IMR-90 (cell line): ENCODE measurements around the gene FAM174C. TPM values are rescaled to one million over a fixed set of nuclear protein-coding genes. Genes with fewer than 3 reads are reported as not detected.

ENCODE experiments used
- ATAC-seq: fragments of 200-7000 bp; cut with Tn5 transposase; 2 replicates; pipeline ENCODE4 v1.9.1; 2020; ENCODE audit warnings: low read depth, mild to moderate bottlenecking, moderate library complexity
- BruUV-seq: library from RNA; stranded (reverse); fragments of 400-500 nt; replicated peaks from 2 replicates; lab custom pipeline; 2021; lab: Mats Ljungman, UMichigan
- CTCF ChIA-PET: fragments of 300-600 bp; formaldehyde crosslinking; extraction: SDS; loops from one replicate; lab custom pipeline; 2021; ENCODE audit warnings: antibody characterized with exemption; lab: Yijun Ruan, JAX
- POLR2A ChIA-PET: fragments of 300-600 bp; sonication (Branson Sonifier 250); formaldehyde crosslinking; loops from one replicate; lab custom pipeline; 2022; ENCODE audit warnings: antibody characterized with exemption; ENCODE audit not compliant: unreplicated experiment; lab: Charles Lee
- DNase-seq: peaks from one replicate; pipeline ENCODE4 v3.0.0; 2013
- H2AFZ ChIP-seq: replicated peaks from 2 replicates; pipeline ENCODE3; 2013; ENCODE audit warnings: low read length, mild to moderate bottlenecking; ENCODE audit not compliant: poor library complexity
- H2AK5ac ChIP-seq: 2 replicates; pipeline ENCODE4 v1.6.1; 2013; ENCODE audit warnings: low read depth, low read length, inconsistent platforms
- H2AK9ac ChIP-seq: replicated peaks from 2 replicates; pipeline ENCODE3; 2013; ENCODE audit warnings: mild to moderate bottlenecking, low read depth, low read length, moderate library complexity; ENCODE audit not compliant: poor library complexity
- H2BK120ac ChIP-seq: 2 replicates; pipeline ENCODE4 v1.6.1; 2013; ENCODE audit warnings: low read depth, low read length, inconsistent platforms
- H2BK15ac ChIP-seq: 3 replicates; pipeline ENCODE4 v1.6.1; 2013; ENCODE audit warnings: low read depth, low read length, inconsistent platforms
- H2BK20ac ChIP-seq: 2 replicates; pipeline ENCODE4 v1.6.1; 2013; ENCODE audit warnings: low read depth, mild to moderate bottlenecking, inconsistent platforms, low read length, moderate library complexity
- H2BK5ac ChIP-seq: 2 replicates; pipeline ENCODE4 v1.6.1; 2013; ENCODE audit warnings: mild to moderate bottlenecking, low read depth, low read length, inconsistent platforms; ENCODE audit not compliant: poor library complexity, severe bottlenecking
- H3K14ac ChIP-seq: replicated peaks from 2 replicates; pipeline ENCODE4 v1.6.1; 2013; ENCODE audit warnings: low read depth, low read length, inconsistent platforms
- H3K18ac ChIP-seq: 2 replicates; pipeline ENCODE4 v1.6.1; 2013; ENCODE audit warnings: low read depth, low read length, control low read depth
- H3K23ac ChIP-seq: 2 replicates; pipeline ENCODE4 v1.6.1; 2013; ENCODE audit warnings: low read depth, low read length, inconsistent platforms
- H3K27ac ChIP-seq: 2 replicates; pipeline ENCODE4 v1.5.1; 2013; ENCODE audit warnings: mild to moderate bottlenecking, control low read depth, low read length; ENCODE audit not compliant: insufficient read depth
- H3K27me3 ChIP-seq: 2 replicates; pipeline ENCODE4 v1.6.1; 2013; ENCODE audit warnings: low read length; ENCODE audit not compliant: control insufficient read depth, insufficient read depth
- H3K36me3 ChIP-seq: 2 replicates; pipeline ENCODE4 v1.6.1; 2013; ENCODE audit warnings: low read length, mixed read lengths; ENCODE audit not compliant: control insufficient read depth, insufficient read depth
- H3K4ac ChIP-seq: 2 replicates; pipeline ENCODE4 v1.6.1; 2013; ENCODE audit warnings: low read depth, low read length, inconsistent platforms
- H3K4me1 ChIP-seq: 2 replicates; pipeline ENCODE4 v1.6.1; 2013; ENCODE audit warnings: low read length, mixed read lengths; ENCODE audit not compliant: control insufficient read depth, insufficient read depth
- H3K4me2 ChIP-seq: 2 replicates; pipeline ENCODE4 v1.6.1; 2013; ENCODE audit warnings: low read depth, mild to moderate bottlenecking, control low read depth, low read length, moderate library complexity
- H3K4me3 ChIP-seq: 2 replicates; pipeline ENCODE4 v1.5.1; 2013; ENCODE audit warnings: low read depth, mild to moderate bottlenecking, control low read depth, low read length, moderate library complexity; ENCODE audit not compliant: insufficient read depth
- H3K56ac ChIP-seq: 2 replicates; pipeline ENCODE4 v1.6.1; 2013; ENCODE audit warnings: low read length, inconsistent platforms; ENCODE audit not compliant: insufficient read depth; ENCODE audit errors: extremely low read depth
- H3K79me1 ChIP-seq, 2 experiments: 2 replicates each; pipeline ENCODE4 v1.6.1; 2013; ENCODE audit warnings: low read length in 2 of 2, inconsistent platforms in 1 of 2, low read depth in 1 of 2
- H3K9ac ChIP-seq: 2 replicates; pipeline ENCODE4 v1.6.1; 2013; ENCODE audit warnings: low read depth, low read length, control low read depth
- H3K9me1 ChIP-seq: 2 replicates; pipeline ENCODE4 v1.6.1; 2013; ENCODE audit warnings: low read length, inconsistent platforms; ENCODE audit not compliant: insufficient read depth
- H3K9me3 ChIP-seq: 2 replicates; pipeline ENCODE4 v1.6.1; 2013; ENCODE audit warnings: low read length; ENCODE audit not compliant: control insufficient read depth, insufficient read depth
- H4K20me1 ChIP-seq: 2 replicates; pipeline ENCODE4 v1.6.1; 2013; ENCODE audit warnings: low read length, inconsistent platforms; ENCODE audit not compliant: insufficient read depth
- H4K5ac ChIP-seq: 2 replicates; pipeline ENCODE4 v1.6.1; 2013; ENCODE audit warnings: mild to moderate bottlenecking, low read depth, low read length, control low read depth
- H4K8ac ChIP-seq, 2 experiments: 2 replicates each; pipeline ENCODE4 v1.6.1; 2013; ENCODE audit warnings: low read depth in 2 of 2, low read length in 2 of 2, control low read depth in 1 of 2, inconsistent platforms in 1 of 2
- H4K91ac ChIP-seq: 2 replicates; pipeline ENCODE4 v1.6.1; 2013; ENCODE audit warnings: low read depth, low read length, inconsistent platforms; ENCODE audit not compliant: insufficient read depth
- MAFK ChIP-seq: IDR thresholded peaks from 2 replicates; pipeline ENCODE4 v1.6.1; 2012; ENCODE audit warnings: low read depth, low read length, improper control_type of control experiment
- POLR2A ChIP-seq: IDR thresholded peaks from 2 replicates; pipeline ENCODE4 v1.6.1; 2012; ENCODE audit warnings: mild to moderate bottlenecking, low read depth, low read length
- RFX5 ChIP-seq: IDR thresholded peaks from 2 replicates; pipeline ENCODE4 v1.8.0; 2012; ENCODE audit warnings: low read depth, mild to moderate bottlenecking, low read length, moderate library complexity
- WGBS, 2 experiments: methylation state at CpG; one replicate each; pipeline versions ENCODE4 v1.1.5 to v1.1.7; 2013; ENCODE audit warnings: missing lambda C conversion rate in 2 of 2; ENCODE audit not compliant: insufficient read length in 1 of 2; ENCODE audit errors: extremely low coverage in 2 of 2; 5-methylcytosine and 5-hydroxymethylcytosine counted together
- dilution Hi-C: fragments of 300-500 bp; cut with HindIII; formaldehyde crosslinking; loops from one replicate; pipeline ENCODE4 v1.14.3; 2018; ENCODE audit warnings: low sequenced_read_pairs; ENCODE audit not compliant: unreplicated experiment
- in situ Hi-C: fragments of 300-500 bp; cut with MboI; formaldehyde crosslinking; loops from 3 replicates; pipeline ENCODE4 v1.14.3; 2019; ENCODE audit warnings: low sequenced_read_pairs, inconsistent platforms, mixed read lengths
- intact Hi-C: fragments of 100-400 bp; cut with micrococcal nuclease; formaldehyde crosslinking; loops from 2 replicates; pipeline ENCODE4 v1.10.0; 2022
- polyA plus RNA-seq, 3 experiments: library from polyadenylated mRNA; depleted of rRNA; stranded (reverse); fragments of >200 nt; gene quantifications; 2 replicates each; pipeline ENCODE4 v1.2.3, GENCODE V29; 2012; ENCODE audit warnings: low replicate concordance in 1 of 3
- total RNA-seq: library from RNA; depleted of rRNA; stranded (reverse); fragments of >200 nt; gene quantifications from 2 replicates; pipeline ENCODE4 v1.2.3, GENCODE V29; 2012

Gene FAM174C
- total and polyA plus RNA-seq, 2 of the 4 experiments (the other 2 are of a cell fraction), result 7.5 to 61.8 TPM

DNA sequence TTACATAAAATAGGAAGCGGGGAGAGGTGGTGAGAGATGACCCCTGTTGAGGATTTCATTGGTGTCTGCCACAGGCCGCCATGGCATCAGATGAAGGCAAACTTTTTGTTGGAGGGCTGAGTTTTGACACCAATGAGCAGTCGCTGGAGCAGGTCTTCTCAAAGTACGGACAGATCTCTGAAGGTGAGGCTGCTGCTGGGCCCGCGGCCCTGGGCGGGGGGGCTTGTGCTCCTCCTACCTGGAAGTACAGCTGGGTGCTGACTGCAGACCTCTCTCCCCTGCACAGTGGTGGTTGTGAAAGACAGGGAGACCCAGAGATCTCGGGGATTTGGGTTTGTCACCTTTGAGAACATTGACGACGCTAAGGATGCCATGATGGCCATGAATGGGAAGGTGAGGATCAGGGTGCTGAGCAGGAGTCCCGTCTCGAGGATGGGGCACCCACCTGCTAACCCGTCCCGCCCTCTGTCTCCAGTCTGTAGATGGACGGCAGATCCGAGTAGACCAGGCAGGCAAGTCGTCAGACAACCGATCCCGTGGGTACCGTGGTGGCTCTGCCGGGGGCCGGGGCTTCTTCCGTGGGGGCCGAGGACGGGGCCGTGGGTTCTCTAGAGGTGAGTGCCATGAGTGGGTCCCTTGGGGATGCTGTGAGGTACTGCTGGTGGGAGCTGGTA, 4.3 kb upstream of the FAM174C start:
- Histone ChIP-seq H2BK120ac (no peak overlapping the region), H2AK9ac (peak overlapping the region; percentile 47), H2BK15ac (no peak overlapping the region), H2AFZ (no peak overlapping the region), H4K20me1 (peaks cover 75% of the 10 kb centered on the region), H2AK5ac (peak overlapping the region; percentile 13; the same call in 1 of the 2 replicates), H2BK20ac (no peak overlapping the region), H3K9me3 (no peaks in the 10 kb centered on the region), H3K4ac (peak overlapping the region; percentile 99; the same call in 1 of the 2 replicates), H3K9ac (peak overlapping the region; percentile 80), H2BK5ac (no peak overlapping the region), H3K79me1 (peaks cover 16 to 61% of the 10 kb centered on the region in 2 experiments; a peak in 3 of 4 replicates), H3K4me3 (no peak overlapping the region), H3K27ac (peak overlapping the region; percentile 8; the same call in 1 of the 2 replicates), H3K18ac (no peak overlapping the region), H3K27me3 (no peaks in the 10 kb centered on the region), H4K8ac (peak overlapping the region in 1 of 2 experiments; percentile 2; a peak in 1 of 4 replicates), H3K4me1 (peaks cover 37% of the 10 kb centered on the region), H3K36me3 (peaks cover 44% of the 10 kb centered on the region), H3K14ac (peak overlapping the region; percentile 22; the same call in 1 of the 2 replicates), H4K91ac (no peak overlapping the region), H4K5ac (no peak overlapping the region), H3K4me2 (peak overlapping the region; percentile 86; the same call in 1 of the 2 replicates), H3K56ac (no peak overlapping the region), H3K23ac (peak overlapping the region; percentile 62; the same call in 1 of the 2 replicates), H3K9me1 (no peaks in the 10 kb centered on the region; the same call in 1 of the 2 replicates)
- ATAC-seq (no peak), DNase-seq (no peak)
- TF ChIP-seq MAFK (no peak), POLR2A (peak; percentile 10; the same call in 1 of the 2 replicates), RFX5 (no peak)
- WGBS, 2 experiments, result no CpG with 5 or more reads among the region's 26 CpGs
- no TSS peak for BruUV-seq
- POLR2A ChIA-PET, result no interaction called here
- intact Hi-C loops, result no loop called here
- CTCF ChIA-PET, result interaction anchor here (0.7 kb wide), 2 partner anchors 26 to 50 kb away, joined by 3 read pairs; no protein-coding TSS in a partner anchor
- in situ Hi-C loops, result no loop called here
- dilution Hi-C loops, result no loop called here
